ENCODE data around the gene ABCC10. TPM values are rescaled to one million over a fixed set of nuclear protein-coding genes. Genes with fewer than 3 reads are reported as not detected.
A peak's percentile ranks its signal among the peaks of the same experiment; 100 is the strongest.
"Not testable (repeated sequence)": the region's sequence is repeated elsewhere in the genome, so short reads cannot be mapped to it uniquely, and the experiment has no call there.

The ABCC10 gene
- total RNA-seq, 1 experiment from 2014 or later: 8.4 TPM

DNA sequence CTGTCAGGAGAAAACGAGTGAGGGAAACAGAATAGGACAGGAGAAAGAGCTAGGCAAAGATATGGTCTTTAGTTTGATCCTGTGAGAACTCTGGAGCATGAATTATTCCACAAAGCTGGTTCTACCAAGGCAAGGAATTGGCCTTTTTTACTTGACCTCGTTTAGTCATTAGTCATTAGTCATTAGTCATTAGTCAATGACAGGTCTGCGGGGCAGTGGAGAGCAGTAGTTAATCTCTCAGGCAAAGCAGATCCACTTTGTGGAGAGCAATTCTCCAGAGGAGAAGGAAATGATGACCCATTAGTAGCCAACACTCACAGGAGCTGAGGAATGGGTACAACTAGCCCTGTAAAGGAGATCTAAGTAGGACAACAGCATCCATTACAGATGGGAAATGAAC, 22.0 kb upstream of the ABCC10 start:
- no peak for DNase-seq (ENCODE audit: low read depth)

DNA sequence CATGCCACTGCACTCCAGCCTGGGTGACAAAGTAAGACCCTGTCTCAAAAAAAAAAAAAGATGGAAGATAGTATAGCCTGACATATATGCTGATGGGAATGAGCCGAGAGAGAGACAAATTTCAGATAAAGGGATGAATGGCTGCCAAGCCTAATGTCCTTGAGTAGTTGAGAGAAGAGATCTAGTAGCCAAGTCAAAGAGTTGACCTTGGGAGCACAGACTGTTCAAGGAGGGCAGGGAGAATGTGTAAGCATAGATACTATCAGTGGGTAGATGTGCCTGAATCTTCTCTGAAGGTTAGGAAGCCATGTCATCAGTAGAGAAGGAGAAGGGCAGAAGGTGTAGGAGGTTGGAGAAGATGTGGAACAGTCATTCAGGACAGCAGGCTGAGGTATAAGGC, 20.0 kb upstream of the ABCC10 start:
- no peak for DNase-seq (ENCODE audit: low read depth)

DNA sequence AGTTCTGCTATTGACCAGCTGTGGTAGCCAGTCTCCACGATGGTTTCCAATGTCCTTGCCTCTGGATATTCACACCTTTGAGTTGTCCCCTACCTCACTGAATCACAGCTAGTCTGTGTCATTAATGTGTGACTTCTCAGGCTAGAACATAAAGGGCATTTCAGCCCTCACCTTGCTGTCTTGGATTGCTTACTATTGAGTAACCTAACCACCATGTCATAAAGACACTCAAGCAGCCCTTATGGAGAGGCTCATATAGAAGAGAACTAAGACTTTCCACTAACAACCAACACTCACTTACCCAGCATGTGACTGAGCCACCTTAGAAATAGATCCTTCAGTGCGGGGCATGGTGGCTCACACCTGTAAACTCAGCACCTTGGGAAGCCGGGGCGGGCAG, 19.1 kb upstream of the ABCC10 start:
- DNase-seq (ENCODE audit: low read depth): no peak

DNA sequence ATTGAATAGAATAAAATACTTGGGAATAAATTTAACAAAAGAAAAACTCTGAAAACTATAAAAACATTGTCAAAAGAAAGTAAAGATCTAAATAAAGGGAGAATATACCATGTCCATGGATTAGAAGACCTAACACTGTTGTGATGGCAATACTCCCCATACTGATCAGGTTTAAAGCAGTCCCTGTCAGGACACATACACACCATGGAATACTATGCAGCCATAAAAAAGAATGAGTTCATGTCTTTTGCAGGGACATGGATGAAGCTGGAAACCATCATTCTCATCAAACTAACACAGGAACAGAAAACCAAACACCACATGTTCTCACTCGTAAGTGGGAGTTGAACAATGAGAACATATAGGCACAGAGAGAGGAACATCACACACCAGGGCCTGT, 16.6 kb upstream of the ABCC10 start:
- not testable (repeated sequence) for DNase-seq (ENCODE audit: low read depth)

GRCh38 chr6:43412541-43412940, 14.8 kb upstream of the ABCC10 start:
- DNase-seq (ENCODE audit: low read depth): no peak

- no peak for DNase-seq (ENCODE audit: low read depth)
These were observed 14.3 kb upstream of the ABCC10 start for GRCh38 chr6:43413002-43413401.

- DNase-seq (ENCODE audit: low read depth): not testable (repeated sequence)
These were observed 12.1 kb upstream of the ABCC10 start for GRCh38 chr6:43415275-43415674.

GRCh38 chr6:43416935-43417334, 10.4 kb upstream of the ABCC10 start:
- no peak for DNase-seq (ENCODE audit: low read depth)

DNA sequence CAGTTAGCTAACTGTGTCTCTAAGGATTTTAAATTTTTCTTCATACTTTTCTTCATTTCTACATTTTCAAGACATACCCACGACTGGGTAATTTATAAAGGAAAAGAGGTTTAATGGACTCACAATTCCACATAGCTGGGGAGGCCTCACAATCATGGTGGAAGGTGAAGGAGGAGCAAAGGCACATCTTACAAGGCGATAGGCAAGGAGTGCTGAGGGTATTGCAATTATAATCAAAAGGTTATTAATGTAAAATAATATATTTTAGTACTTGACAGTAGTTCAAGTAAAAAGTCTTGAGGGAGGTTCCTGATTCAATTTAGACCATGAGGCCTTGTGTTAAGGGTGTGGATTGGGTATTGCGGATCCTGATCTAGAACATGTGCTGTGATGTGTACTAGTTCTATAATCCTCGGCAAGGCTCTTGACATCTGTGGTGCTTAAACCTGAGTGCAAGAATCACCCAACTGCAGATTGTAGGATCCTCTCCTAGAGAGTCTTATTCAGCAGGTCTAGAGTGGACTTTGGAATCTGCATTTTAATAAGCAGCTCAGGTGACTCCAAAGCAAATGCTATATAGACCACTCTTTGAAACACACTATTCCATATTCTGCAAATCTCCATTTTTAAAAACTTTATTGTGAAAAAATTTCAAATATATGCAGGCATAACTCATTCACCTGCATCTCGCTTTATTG, 7.2 kb upstream of the ABCC10 start:
- no peak for DNase-seq (ENCODE audit: low read depth)

DNA sequence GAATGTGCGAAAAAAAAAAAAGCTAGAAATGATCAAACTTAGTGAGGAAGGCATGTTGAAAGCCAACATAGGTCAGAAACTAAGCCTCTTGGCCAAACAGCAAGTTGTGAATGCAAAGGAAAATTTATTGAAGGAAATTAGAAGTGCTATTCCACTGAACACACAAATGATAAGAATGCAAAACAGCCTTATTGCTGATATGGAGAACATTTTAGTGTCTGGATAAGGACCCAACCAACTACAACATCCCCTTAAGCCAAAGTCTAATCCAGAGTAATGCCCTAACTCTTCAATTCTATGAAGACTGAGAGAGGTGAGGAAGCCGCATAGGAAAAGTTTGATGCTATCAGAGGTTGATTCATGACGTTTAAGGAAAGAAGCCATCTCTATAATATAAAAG, 5.5 kb upstream of the ABCC10 start:
- DNase-seq (ENCODE audit: low read depth): no peak

- not testable (repeated sequence) for DNase-seq (ENCODE audit: low read depth)
These were observed 2.3 kb upstream of the ABCC10 start for GRCh38 chr6:43425083-43425482.

DNA sequence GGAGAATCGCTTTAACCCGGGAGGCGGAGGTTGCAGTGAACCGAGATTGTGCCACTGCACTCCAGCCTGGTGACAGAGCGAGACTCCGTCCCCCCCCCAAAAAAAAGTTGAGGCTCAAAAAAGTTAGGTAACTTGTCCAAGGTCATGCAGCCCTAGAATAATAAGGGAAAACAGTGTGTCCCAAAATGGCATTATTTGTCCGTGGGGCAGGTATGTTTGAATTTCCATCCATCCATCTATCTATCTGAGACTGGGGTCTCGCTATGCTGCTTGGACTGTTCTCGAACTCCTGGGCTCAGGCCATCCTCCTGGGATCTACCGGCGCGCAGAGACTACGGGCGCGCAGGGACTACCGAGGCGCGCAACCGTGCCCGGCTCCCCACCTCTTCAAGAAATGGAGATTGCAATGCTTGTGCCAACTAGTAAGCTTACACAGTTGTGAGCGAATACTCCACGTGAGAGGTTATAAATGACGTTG, 374 bp upstream of the ABCC10 start:
- DNase-seq (ENCODE audit: low read depth): no peak

DNA sequence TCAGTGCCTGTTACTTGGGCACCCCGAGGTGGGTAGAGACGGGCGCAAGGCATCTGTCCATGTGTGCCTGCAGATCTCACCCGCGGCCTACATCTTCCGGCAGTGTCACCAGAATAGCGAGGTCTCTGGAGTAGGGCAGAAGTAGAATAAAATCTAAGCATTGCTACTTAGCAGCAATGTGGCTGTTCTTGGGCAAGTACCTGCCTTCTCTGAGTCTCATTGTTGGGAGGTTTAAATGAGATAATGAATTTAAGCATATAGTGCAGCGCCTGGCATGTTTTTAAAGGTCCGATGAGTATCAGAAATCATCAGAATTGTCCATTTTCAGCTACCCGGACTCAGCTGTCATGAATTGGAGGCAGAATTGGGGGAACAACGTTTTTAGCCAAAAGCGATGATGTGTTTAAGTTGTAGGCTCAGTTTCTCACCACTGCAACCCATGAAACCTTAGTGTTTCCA, 800 bp downstream of the ABCC10 start:
- DNase-seq (ENCODE audit: low read depth): no peak

GRCh38 chr6:43428874-43429273, 1.5 kb downstream of the ABCC10 start:
- no peak for DNase-seq (ENCODE audit: low read depth)

DNA sequence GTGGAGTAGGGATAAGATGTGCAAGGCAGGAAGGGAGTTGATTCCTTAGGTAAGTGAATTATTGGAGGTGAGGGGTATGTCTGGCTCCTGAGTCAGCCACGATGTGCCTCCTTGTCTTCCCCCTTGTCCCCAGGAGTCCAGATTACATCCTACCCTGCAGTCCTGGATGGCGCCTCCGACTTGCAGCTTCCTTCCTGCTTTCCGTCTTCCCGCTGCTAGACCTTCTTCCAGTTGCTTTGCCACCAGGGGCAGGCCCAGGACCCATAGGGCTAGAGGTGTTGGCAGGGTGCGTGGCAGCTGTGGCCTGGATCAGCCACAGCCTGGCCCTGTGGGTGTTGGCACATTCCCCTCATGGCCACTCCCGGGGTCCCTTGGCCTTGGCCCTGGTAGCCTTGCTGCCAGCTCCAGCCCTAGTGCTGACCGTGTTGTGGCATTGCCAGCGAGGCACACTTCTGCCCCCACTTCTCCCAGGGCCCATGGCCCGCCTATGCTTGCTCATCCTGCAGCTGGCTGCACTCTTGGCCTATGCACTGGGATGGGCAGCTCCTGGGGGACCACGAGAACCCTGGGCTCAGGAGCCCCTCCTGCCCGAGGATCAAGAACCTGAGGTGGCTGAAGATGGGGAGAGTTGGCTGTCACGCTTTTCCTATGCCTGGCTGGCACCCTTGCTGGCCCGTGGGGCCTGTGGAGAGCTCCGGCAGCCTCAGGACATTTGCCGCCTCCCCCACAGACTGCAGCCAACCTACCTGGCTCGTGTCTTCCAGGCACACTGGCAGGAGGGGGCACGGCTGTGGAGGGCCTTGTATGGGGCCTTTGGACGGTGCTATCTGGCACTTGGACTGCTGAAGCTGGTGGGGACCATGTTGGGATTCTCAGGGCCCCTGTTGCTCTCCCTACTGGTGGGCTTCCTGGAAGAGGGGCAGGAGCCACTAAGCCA, 4.9 kb downstream of the ABCC10 start:
- no peak for DNase-seq (ENCODE audit: low read depth)

- DNase-seq (ENCODE audit: low read depth): no peak
These were observed 5.8 kb downstream of the ABCC10 start for GRCh38 chr6:43433148-43433547.

GRCh38 chr6:43434001-43434840, 6.9 kb downstream of the ABCC10 start:
- no peak for DNase-seq (ENCODE audit: low read depth)

GRCh38 chr6:43434943-43435342, 7.6 kb downstream of the ABCC10 start:
- no peak for DNase-seq (ENCODE audit: low read depth)

DNA sequence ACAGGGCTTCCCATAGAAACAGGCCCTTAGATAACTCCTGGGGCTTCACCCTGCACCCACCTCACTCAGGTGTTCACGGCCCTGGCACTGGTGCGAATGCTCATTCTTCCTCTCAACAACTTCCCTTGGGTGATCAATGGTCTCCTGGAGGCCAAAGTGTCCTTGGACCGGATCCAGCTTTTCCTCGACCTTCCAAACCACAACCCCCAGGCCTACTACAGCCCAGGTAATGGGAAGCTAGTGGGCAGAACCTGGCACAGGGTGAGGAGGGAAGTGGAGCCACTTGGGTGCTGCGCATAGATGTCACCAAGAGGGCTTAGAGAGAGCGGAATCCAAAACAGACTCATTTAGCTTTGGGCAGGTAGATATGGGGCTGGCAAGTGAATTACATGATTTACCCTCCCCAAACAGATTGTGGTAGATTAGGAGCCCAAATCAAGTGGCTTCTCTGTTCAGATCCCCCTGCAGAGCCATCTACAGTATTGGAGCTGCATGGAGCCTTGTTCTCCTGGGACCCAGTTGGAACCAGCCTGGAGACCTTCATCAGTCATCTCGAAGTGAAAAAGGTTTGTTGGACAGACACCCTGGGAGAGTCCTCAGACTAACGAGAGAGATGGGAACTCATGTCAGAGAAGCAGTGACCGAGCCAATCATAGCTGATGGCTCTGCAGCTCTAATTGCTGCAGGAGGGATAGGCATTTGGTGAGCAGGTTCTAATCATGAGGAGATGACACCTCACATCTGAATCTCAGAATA, 8.5 kb downstream of the ABCC10 start:
- DNase-seq (ENCODE audit: low read depth): no peak

- peak; percentile 75 for DNase-seq (ENCODE audit: low read depth)
These were observed 9.4 kb downstream of the ABCC10 start for GRCh38 chr6:43436577-43437282.

All from HT1080 (cell line).